Measurements from ENCODE around the gene DZIP3. TPM values are rescaled to one million over a fixed set of nuclear protein-coding genes. Genes with fewer than 3 reads are reported as not detected.

The DZIP3 gene
- total and polyA plus RNA-seq, 2 donors (not counting 1 experiment from before 2014, with no cell fraction given): 6.8 to 11.1 TPM

- no peak for TF ChIP-seq EZH2 (IDR thresholded peaks at IDR 0.05; ENCODE audit: borderline replicate concordance, insufficient read depth, low read depth, low read length, poor library complexity, severe bottlenecking)
- TF ChIP-seq, protein P1, sequence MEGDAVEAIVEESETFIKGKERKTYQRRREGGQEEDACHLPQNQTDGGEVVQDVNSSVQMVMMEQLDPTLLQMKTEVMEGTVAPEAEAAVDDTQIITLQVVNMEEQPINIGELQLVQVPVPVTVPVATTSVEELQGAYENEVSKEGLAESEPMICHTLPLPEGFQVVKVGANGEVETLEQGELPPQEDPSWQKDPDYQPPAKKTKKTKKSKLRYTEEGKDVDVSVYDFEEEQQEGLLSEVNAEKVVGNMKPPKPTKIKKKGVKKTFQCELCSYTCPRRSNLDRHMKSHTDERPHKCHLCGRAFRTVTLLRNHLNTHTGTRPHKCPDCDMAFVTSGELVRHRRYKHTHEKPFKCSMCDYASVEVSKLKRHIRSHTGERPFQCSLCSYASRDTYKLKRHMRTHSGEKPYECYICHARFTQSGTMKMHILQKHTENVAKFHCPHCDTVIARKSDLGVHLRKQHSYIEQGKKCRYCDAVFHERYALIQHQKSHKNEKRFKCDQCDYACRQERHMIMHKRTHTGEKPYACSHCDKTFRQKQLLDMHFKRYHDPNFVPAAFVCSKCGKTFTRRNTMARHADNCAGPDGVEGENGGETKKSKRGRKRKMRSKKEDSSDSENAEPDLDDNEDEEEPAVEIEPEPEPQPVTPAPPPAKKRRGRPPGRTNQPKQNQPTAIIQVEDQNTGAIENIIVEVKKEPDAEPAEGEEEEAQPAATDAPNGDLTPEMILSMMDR (IDR thresholded peaks at IDR 0.05): no peak
- Mint-ChIP-seq H3K4me3 (no peak overlapping the region), H3K4me1 (peaks cover 4% of the 10 kb centered on the region), H3K27me3 (peaks cover 9% of the 10 kb centered on the region), H3K27ac (no peak overlapping the region), H3K9me3 (ENCODE audit: insufficient read depth) (no peaks in the 10 kb centered on the region)
- H4K20me1 ChIP-seq (ENCODE audit: control insufficient read depth, insufficient read depth, low read length, poor library complexity, severe bottlenecking): no peaks in the 10 kb centered on the region
- H3K9ac ChIP-seq (ENCODE audit: low read length): no peak overlapping the region
- no peak for DNase-seq
- no peaks in the 10 kb centered on the region for H3K36me3 ChIP-seq (replicated peaks in 1 of 2; ENCODE audit: control extremely low read depth in 1 of 2, control insufficient read depth in 1 of 2, extremely low read depth in 1 of 2, insufficient read depth in 2 of 2, low read length in 1 of 2)
- 100% methylated on average over 1 of the region's 1 CpG for WGBS (ENCODE audit: insufficient coverage)
- no peak overlapping the region for H3K4me3 ChIP-seq (ENCODE audit: control extremely low read depth in 1 of 5, extremely low read depth in 1 of 5, insufficient read depth in 1 of 5, low read depth in 2 of 5, low read length in 4 of 5)
- H3K9me3 ChIP-seq (ENCODE audit: control extremely low read depth in 1 of 3, control insufficient read depth in 2 of 3, insufficient read depth in 1 of 3, low read length in 2 of 3): no peaks in the 10 kb centered on the region
- ATAC-seq (ENCODE audit: low read depth): no peak
- ChIA-PET CTCF (no interaction called here), POLR2A (no interaction called here)
- intact Hi-C loops (cut with micrococcal nuclease): no loop called here
- no peaks in the 10 kb centered on the region for H3K4me1 ChIP-seq (ENCODE audit: control insufficient read depth in 2 of 2, insufficient read depth in 2 of 2, low read length in 2 of 2)
- no peaks in the 10 kb centered on the region for H3K27me3 ChIP-seq (replicated peaks in 1 of 4; ENCODE audit: control extremely low read depth in 1 of 4, control insufficient read depth in 3 of 4, insufficient read depth in 4 of 4, low read length in 3 of 4)
- no peak overlapping the region for H3K4me2 ChIP-seq (replicated peaks; ENCODE audit: low read depth, low read length, poor library complexity, severe bottlenecking)
- H3K79me2 ChIP-seq (ENCODE audit: control insufficient read depth, insufficient read depth, low read length): no peaks in the 10 kb centered on the region
- no peak overlapping the region for H2AFZ ChIP-seq (ENCODE audit: insufficient read depth, low read depth, low read length, poor library complexity, severe bottlenecking)
- H3K27ac ChIP-seq (ENCODE audit: low read length in 2 of 2): no peak overlapping the region
Observed at GRCh38 chr3:108722724-108723123, 133.2 kb downstream of the DZIP3 start.

DNA sequence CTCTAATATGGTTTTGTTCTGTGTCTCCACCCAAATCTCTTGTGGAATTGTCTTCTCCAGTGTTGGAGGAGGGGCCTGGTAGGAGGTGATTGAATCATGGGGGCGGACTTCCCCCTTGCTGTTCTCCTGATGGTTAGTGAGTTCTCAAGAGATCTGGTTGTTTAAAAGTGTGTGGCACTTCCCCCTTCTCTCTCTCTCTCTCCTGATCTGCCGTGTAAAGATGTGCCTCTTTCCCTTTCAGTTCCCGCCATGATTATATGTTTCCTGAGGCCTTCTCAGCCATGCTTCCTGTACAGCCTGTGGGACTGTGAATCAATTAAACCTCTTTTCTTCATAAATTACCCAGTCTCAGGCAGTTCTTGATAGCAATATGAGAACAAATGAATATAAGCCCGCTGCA lies 134.6 kb downstream of the DZIP3 start:
- Mint-ChIP-seq H3K9me3 (ENCODE audit: insufficient read depth) (no peaks in the 10 kb centered on the region), H3K27ac (no peak overlapping the region), H3K27me3 (peaks cover 3% of the 10 kb centered on the region), H3K4me3 (no peak overlapping the region), H3K4me1 (peaks cover 4% of the 10 kb centered on the region)
- DNase-seq: no peak
- Histone ChIP-seq H3K9me3 (ENCODE audit: control extremely low read depth in 1 of 3, control insufficient read depth in 2 of 3, insufficient read depth in 1 of 3, low read length in 2 of 3) (no peaks in the 10 kb centered on the region), H2AFZ (ENCODE audit: insufficient read depth, low read depth, low read length, poor library complexity, severe bottlenecking) (no peak overlapping the region), H3K27me3 (replicated peaks in 1 of 4; ENCODE audit: control extremely low read depth in 1 of 4, control insufficient read depth in 3 of 4, insufficient read depth in 4 of 4, low read length in 3 of 4) (no peaks in the 10 kb centered on the region), H3K9ac (ENCODE audit: low read length) (no peak overlapping the region), H3K36me3 (replicated peaks in 1 of 2; ENCODE audit: control extremely low read depth in 1 of 2, control insufficient read depth in 1 of 2, extremely low read depth in 1 of 2, insufficient read depth in 2 of 2, low read length in 1 of 2) (no peaks in the 10 kb centered on the region), H4K20me1 (ENCODE audit: control insufficient read depth, insufficient read depth, low read length, poor library complexity, severe bottlenecking) (no peaks in the 10 kb centered on the region), H3K4me1 (ENCODE audit: control insufficient read depth in 2 of 2, insufficient read depth in 2 of 2, low read length in 2 of 2) (no peaks in the 10 kb centered on the region), H3K4me2 (replicated peaks; ENCODE audit: low read depth, low read length, poor library complexity, severe bottlenecking) (no peak overlapping the region), H3K79me2 (ENCODE audit: control insufficient read depth, insufficient read depth, low read length) (no peaks in the 10 kb centered on the region), H3K27ac (ENCODE audit: low read length in 2 of 2) (no peak overlapping the region), H3K4me3 (ENCODE audit: control extremely low read depth in 1 of 5, extremely low read depth in 1 of 5, insufficient read depth in 1 of 5, low read depth in 2 of 5, low read length in 4 of 5) (no peak overlapping the region)
- TF ChIP-seq EZH2 (IDR thresholded peaks at IDR 0.05; ENCODE audit: borderline replicate concordance, insufficient read depth, low read depth, low read length, poor library complexity, severe bottlenecking): no peak
- TF ChIP-seq, protein P1 (IDR thresholded peaks at IDR 0.05): no peak
- no CpG with 5 or more reads among the region's 4 CpGs for WGBS (ENCODE audit: insufficient coverage)
- no peak for ATAC-seq (ENCODE audit: low read depth)
- POLR2A ChIA-PET: no interaction called here
- CTCF ChIA-PET: no interaction called here
- intact Hi-C loops (cut with micrococcal nuclease): no loop called here
